Measurements from ENCODE around the gene LYPD6B. TPM values are rescaled to one million over a fixed set of nuclear protein-coding genes. Genes with fewer than 3 reads are reported as not detected.

Gene LYPD6B
- total RNA-seq, 1 donor, result 0.18 TPM

- no peak overlapping the region for H3K4me3 ChIP-seq (ENCODE audit: low read depth, low read length)
- no peak for TF ChIP-seq CTCF (IDR thresholded peaks at IDR 0.05; ENCODE audit: insufficient read depth, low read length)
- DNase-seq (ENCODE audit: low read depth), result no peak
Measured at GRCh38 chr2:149099298-149099697, 60.8 kb downstream of the LYPD6B start.

- DNase-seq (ENCODE audit: low read depth), result peak; percentile 24
- no peak overlapping the region for H3K4me3 ChIP-seq (ENCODE audit: low read depth, low read length)
- no peak for TF ChIP-seq CTCF (IDR thresholded peaks at IDR 0.05; ENCODE audit: insufficient read depth, low read length)
Measured at GRCh38 chr2:149100739-149101699, 62.5 kb downstream of the LYPD6B start.

GRCh38 chr2:149101818-149102217, 63.3 kb downstream of the LYPD6B start:
- TF ChIP-seq CTCF (IDR thresholded peaks at IDR 0.05; ENCODE audit: insufficient read depth, low read length), result no peak
- DNase-seq (ENCODE audit: low read depth), result no peak
- H3K4me3 ChIP-seq (ENCODE audit: low read depth, low read length), result no peak overlapping the region

- TF ChIP-seq CTCF (IDR thresholded peaks at IDR 0.05; ENCODE audit: insufficient read depth, low read length), result no peak
- no peak overlapping the region for H3K4me3 ChIP-seq (ENCODE audit: low read depth, low read length)
- DNase-seq (ENCODE audit: low read depth), result no peak
Measured at GRCh38 chr2:149103081-149103620, 64.7 kb downstream of the LYPD6B start.

- no peak for DNase-seq (ENCODE audit: low read depth)
- no peak for TF ChIP-seq CTCF (IDR thresholded peaks at IDR 0.05; ENCODE audit: insufficient read depth, low read length)
- no peak overlapping the region for H3K4me3 ChIP-seq (ENCODE audit: low read depth, low read length)
Measured at GRCh38 chr2:149104221-149104620, 65.7 kb downstream of the LYPD6B start.

GRCh38 chr2:149112068-149112467, 73.6 kb downstream of the LYPD6B start:
- no peak overlapping the region for H3K4me3 ChIP-seq (ENCODE audit: low read depth, low read length)
- no peak for DNase-seq (ENCODE audit: low read depth)
- no peak for TF ChIP-seq CTCF (IDR thresholded peaks at IDR 0.05; ENCODE audit: insufficient read depth, low read length)
